ENCODE results near the gene CCDC88C.
"Not testable (repeated sequence)": the region's sequence is repeated elsewhere in the genome, so short reads cannot be mapped to it uniquely, and the experiment has no call there.

CCDC88C gene, protein sequence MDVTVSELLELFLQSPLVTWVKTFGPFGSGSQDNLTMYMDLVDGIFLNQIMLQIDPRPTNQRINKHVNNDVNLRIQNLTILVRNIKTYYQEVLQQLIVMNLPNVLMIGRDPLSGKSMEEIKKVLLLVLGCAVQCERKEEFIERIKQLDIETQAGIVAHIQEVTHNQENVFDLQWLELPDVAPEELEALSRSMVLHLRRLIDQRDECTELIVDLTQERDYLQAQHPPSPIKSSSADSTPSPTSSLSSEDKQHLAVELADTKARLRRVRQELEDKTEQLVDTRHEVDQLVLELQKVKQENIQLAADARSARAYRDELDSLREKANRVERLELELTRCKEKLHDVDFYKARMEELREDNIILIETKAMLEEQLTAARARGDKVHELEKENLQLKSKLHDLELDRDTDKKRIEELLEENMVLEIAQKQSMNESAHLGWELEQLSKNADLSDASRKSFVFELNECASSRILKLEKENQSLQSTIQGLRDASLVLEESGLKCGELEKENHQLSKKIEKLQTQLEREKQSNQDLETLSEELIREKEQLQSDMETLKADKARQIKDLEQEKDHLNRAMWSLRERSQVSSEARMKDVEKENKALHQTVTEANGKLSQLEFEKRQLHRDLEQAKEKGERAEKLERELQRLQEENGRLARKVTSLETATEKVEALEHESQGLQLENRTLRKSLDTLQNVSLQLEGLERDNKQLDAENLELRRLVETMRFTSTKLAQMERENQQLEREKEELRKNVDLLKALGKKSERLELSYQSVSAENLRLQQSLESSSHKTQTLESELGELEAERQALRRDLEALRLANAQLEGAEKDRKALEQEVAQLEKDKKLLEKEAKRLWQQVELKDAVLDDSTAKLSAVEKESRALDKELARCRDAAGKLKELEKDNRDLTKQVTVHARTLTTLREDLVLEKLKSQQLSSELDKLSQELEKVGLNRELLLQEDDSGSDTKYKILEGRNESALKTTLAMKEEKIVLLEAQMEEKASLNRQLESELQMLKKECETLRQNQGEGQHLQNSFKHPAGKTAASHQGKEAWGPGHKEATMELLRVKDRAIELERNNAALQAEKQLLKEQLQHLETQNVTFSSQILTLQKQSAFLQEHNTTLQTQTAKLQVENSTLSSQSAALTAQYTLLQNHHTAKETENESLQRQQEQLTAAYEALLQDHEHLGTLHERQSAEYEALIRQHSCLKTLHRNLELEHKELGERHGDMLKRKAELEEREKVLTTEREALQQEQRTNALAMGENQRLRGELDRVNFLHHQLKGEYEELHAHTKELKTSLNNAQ (N-terminal part only)

DNA sequence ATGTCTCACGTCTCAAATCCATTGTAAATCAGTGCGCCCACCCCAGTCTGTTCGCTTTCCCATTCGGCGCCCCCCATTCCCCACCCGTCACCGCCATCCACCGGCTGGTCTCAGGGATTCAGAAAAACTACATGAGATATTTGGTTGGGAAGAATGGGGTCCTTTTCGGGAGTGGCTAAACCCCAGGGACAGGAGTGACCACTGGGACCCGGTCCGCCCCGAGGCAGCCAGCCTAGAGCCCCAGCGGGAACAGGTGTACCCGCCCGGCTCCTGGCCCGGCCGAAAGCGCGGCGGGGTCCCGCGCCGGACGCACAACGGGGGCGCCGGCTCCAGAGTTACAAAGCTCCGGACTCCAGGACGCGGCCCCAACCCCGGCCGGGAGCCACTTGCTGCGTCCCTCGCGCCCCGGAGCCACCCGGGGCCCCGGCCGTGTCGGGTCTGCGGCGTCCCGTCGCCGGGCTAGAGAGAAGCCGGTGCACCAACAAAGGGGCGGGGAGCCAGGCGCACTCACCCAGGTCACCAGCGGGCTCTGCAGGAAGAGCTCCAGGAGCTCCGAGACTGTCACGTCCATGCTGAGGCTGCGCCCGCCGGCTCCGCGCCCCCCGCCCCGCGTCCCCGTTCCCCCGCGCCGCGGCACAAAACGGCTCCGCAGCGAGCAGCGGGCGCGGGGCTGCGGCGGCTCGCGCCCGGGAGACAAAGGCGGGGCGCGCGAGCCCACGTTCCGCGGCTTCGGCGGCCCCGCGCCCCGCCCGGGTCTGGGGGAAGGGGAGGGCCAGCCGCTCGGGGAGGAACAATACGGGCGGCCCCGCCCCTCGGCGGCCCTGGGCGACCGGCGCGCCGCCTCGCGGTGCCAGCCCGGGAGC lies at the start of gene CCDC88C:
CCDC88C (minus strand) TSS at position 701 of the 863 bp plus-strand sequence; CDS start at position 571, 130 bp downstream.
- DNase-seq, result peak; percentile 40

DNA sequence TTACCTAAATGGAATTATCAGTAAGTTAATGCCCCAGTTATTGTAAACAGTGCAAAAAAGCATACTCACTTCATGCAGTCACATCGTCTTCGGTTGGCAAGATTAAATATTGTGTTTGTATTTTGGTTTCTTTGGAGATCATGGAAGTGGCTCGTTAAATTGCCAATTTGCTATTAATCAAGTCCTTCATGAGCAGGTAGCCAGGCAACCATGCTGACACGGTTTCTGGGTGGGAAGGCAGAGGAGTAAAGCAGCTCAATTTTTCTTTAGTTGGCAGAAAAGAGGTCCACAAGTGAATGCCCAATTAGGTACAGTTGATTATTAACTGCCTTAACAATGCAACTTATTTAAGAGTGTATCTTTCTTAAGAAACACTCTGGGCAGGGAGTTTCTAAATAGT lies 48.6 kb upstream of the CCDC88C start:
- no peak for DNase-seq

DNA sequence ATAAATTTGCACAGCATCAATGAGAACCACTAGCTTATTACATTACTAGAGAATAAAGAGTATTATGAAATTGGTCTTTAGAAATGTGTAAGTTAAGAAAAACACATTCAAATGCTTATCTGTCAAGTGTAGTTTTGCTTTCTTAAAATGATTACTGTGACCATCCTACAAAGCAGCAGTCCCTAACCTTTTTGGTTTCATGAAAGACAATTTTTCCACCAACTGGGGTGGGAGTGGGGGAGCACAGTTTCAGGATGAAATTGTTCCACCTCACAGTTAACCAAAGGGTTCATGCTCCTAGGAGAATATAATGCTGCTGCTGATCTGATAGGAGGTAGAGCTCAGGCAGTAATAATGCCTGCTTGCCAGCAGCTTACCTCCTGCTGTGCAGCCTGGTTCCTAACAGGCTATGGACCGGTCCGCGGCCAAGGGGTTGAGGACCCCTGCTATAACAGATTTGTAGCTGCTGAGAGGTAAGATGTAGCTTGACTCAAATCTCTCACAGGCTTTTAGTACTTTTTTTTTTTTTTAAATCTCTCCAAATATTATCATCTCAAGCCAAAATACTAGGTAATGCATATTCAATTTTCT lies 47.1 kb upstream of the CCDC88C start:
- DNase-seq, result no peak

DNA sequence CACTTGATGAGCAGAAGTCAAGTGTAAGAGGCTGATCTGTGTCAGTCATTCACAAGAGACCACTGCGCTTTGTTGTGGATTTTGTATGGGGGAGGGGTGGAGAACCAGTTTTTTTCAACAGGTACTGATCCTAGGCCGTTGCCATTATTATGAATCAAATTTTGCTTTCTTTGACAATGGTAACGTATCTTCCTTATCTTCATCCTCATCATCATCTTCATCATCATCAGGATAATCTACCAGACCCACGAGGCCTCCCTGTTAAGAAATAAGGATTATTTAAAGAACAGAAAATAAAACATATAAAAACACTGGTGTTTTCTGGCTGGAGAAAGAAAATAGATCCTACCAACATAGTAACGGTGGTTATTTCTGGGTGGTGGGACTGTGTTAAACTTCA lies 41.0 kb upstream of the CCDC88C start:
- DNase-seq, result no peak

DNA sequence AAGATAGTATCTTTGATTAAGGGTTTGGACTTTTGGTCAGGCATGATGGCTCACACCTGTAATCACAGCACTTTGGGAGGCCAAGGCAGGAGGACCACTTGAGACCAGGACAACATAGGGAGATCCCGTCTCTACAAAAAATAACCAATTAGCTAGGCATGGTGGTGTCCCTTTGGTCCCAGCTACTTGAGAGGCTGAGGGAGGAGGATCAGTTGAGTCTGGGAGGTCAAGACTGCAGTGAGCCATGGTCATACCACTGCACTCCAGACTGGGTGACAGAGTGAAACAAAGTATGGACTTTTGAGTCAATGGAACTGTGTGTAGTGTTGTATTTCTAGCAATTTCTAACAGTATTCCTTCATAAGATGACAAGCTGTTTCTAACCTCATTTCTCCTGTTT lies 38.7 kb upstream of the CCDC88C start:
- DNase-seq, result no peak

DNA sequence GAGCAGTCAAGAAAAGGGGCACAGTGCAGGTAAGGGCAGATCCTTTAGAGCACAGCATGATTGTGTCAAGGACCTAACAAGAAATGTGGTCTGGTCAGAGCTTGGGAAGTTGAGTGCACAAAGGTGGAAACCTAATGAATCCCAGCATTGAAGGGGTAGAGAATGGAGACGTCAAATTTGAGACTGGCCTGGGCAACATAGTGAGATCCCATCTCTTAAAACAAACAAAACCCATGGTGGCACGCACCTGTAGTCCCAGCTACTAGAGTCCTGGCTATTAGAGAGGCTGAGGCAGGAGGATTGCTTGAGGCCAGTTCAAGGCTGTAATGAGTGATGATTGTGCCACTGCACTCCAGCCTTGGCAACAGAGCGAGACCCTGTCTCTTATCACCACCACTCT lies 37.0 kb upstream of the CCDC88C start:
- no peak for DNase-seq

DNA sequence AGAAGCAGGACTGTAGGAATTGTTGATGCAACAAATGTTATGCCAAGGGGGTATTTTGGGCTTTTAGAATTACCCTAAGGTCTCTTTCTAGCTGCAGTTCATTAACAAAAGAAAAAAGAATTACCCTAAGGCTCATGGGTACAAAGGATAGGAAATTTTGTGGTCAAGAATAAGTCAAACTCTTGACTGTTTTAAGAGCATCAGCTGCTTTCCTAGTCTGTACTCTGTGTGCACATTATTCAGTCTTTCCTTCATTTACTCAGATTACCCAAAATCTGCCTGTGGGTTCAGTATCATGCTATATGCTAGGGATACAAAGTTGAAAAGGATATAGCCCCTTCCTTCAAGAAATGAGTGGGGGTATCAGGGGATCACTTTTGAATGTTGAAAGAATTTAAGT lies 36.5 kb upstream of the CCDC88C start:
- no peak for DNase-seq

DNA sequence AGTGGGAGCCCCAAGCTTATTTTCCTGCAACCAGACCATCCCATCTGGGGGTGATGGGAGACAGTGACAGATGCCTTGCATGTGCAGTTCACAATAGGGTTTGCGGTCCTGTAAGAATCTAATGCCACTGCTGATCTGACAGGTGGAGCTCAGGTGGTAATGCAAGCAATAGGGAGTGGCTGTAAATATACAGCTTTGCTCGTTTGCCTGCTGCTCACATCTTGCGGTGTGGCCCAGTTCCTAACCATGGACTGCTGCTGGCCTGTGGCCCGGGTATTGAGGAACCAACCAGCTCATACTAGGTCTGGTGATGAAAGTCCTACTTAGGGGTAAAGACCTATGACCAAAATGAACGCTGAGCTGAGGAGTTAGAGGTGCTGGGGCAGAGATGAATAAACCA lies 36.1 kb upstream of the CCDC88C start:
- DNase-seq, result no peak

DNA sequence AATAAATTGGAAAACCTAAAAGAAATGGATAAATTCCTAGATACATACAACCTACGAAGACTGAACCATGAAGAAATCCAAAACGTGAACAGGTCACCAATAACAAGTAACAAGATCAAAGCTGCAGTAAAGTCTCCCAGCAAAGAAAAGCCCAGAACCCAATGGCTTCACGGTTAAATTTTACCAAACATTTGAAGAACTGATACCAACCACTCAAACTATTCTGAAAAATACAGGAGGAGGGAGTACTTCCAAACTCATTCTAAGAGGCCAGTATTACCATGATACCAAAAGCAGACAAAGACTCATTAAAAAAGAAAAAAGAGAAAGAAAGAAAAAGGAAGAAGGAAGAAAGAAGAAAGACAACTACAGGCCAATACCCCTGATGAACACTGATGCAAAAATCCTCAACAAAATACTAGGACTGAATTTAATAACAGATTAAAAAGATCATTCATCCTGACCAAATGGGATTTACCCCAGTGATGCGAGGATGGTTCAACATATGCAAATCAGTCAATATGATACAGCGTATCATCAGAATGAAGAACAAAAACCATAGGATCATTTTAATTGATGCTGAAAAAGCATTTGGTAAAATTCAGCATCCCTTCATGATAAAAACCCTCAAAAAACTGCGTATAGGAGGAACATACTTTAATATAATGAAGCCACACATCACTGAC lies 26.9 kb upstream of the CCDC88C start:
- DNase-seq, result no peak

DNA sequence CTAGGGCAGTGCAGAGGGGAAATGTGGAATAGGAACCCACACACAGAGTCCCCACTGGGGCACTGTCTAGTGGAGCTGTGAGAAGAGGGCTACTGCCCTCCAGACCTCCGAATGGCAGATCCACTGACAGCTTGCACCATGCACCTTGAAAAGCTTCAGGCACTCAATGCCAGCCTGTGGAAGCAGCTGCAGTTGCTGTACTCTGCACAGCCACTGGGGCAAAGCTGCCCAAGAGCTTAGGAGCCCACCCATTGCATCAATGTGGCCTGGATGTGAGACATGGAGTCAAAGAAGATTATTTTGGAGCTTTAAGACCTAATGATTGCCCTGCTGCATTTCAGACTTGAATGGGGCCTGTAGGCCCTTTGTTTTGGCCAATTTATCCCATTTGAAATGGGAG lies 21.7 kb upstream of the CCDC88C start:
- no peak for DNase-seq

DNA sequence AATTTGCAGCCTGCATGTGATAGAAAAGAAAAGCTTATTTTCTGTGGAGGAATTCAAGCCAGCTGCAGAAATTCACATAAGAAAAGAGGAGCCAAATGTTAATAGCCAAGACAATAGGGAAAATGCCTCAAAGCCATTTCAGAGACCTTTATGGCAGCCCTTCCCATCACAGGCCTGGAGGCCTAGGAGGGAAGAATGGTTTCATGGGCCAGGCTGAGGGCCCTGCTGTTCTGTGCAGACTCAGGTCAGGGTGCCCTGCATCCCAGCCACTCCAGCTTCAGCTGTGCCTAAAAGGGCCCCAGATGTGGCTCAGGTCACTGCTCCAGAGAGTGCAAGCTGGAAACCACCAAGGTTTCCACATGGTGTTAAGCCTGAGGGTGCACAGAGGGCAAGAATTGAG lies 21.2 kb upstream of the CCDC88C start:
- no peak for DNase-seq

DNA sequence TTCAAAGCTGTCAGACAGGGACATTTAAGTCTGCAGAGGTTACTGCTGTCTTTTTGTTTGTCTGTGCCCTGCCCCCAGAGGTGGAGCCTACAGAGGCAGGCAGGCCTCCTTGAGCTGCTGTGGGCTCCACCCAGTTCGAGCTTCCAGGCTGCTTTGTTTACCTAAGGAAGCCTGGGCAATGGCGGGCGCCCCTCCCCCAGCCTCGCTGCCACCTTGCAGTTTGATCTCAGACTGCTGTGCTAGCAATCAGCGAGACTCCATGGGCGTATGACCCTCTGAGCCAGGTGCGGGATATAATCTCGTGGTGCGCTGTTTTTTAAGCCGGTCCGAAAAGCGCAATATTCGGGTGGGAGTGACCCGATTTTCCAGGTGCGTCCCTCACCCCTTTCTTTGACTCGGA lies 18.6 kb upstream of the CCDC88C start:
- not testable (repeated sequence) for DNase-seq

DNA sequence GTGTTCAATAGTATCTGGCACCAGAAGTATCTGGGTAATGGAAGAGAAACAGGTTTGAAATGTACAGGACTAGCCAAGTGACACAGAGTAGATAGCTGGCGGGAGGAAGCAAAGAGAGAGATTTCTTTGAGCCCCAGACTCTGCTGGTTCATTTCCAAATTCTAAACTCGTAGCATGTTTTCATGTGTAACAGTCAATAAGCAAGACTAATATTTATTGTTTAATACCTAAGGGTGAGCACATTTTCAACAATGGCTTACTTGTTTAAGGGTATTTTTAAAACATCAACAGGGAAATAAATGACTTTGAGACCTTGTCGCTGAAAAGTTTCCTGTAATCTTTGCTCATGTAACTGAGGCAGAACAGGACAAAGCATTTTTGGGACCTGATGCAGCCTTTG lies 11.8 kb upstream of the CCDC88C start:
- DNase-seq, result no peak

DNA sequence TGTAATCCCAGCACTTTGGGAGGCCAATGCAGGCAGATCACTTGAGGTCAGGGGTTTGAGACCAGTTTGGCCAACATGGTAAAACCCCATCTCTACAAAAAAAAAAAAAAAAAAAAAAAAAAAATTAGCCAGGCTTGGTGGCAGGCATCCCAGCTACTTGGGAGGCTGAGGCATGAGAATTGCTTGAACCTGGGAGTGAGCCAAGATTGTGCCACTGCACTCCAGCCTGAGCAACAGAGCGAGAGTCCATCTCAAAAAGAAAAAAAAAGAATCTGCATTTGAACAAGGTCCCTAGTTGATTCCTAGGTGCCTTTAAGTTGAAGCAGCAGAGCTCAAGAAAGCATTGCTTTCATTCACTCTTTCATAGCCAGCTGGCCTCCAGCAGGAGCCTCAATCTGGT lies 11.3 kb upstream of the CCDC88C start:
- not testable (repeated sequence) for DNase-seq

DNA sequence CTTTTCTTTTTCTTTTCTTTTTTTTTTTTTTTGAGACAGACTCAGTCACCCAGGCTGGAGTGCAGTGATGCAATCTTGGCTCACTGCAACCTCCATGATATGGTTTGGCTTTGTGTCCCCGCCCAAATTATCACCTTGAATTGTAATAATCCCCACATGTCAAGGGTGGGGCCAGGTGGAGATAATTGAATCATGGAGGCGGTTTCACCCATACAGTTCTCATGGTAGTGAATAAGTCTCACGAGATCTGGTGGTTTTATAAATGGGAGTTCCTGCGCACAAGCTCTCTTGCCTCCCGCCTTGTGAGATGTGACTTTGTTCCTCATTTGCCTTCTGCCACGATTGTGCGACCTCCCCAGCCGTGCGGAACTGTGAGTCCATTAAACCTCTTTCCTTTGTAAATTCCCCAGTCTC lies 7.9 kb upstream of the CCDC88C start:
- not testable (repeated sequence) for DNase-seq

DNA sequence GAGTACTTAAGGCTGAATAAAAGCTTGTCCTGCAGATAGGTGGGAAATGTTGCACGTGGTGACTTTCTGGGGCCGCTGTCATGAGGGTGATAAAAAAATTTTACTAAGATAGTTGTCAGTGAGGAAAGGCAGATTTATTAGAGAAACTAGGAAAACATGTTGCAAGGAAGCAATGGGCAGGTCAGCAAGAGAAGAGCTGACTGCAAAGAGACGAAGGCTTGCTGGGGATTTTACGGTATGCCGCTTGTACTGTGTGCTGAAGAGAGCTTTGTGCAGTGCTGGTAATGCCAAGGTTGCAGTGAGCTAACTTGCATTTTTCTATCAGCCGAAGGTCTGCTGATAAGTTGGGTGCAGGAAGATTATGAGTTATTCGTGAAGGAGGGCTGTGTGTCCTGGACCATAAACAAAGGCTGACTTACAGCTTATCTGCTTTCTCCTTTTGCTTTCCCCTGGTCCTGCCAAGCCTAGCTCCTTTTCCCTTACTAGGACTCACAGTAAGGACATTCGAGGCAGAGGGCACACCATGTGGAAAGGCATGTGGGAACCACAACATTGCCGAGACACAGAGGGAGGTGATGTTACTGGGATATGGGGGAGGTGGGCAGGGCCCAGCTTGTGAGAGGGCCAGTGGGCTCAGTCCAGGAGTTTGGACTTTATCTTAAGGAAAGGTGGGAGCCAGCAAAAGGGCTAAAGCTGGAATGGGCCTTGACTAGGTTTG lies 7.4 kb upstream of the CCDC88C start:
- no peak for DNase-seq

DNA sequence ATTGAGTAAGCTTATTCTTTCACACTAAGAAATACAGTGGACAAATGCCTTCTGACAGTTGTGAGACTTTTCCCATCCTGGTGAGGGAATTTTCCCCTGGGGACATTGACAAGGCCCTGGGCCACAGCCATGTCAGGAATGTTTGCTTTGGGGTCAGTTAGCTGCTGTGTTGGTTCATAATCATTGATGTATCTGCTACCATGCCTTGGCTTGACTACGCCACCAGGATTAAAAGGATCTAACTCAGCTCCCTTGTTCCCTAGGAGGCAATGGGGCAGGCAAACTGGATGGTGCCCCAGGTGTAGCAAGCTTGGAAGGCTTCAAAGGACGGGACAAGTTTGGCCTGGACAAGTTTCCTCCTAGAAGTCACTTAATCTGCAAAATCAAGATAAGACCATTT lies 3.1 kb upstream of the CCDC88C start:
- DNase-seq, result no peak

DNA sequence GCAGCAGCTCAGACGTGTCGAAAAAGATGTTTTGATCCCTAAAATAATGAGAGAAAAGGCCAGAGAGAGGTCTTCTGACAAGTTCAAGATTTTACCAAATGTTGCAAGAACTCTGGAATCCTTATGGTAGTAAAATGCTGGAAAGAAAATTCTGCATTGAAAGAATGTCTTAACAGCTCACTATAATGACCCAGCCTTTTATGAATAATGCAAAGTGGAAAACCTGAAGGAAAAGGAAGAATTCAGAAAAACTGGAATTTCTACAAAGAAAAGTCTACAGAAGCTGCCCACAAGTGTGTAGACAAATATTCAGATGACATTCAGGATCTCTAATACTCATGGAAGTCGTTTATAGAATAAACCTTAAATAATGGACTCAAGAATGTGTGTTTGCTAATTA lies 1.8 kb upstream of the CCDC88C start:
- no peak for DNase-seq

DNA sequence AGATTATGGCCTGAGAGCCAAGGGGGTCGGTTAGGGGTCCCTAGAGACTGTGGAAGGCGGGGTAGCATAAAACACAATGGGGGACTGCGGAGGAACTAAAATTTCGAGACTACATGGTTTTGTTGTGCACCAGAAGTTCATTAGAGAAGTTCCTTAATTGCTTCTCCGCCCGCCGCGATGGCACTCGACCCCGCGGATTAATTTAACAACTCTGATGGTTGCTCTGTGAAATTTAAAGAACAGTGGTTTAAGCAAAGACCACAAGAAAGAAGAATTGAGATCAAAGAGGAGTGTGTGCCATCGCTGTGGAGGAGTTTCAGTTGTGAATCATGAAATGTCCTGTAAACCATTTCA lies 1.4 kb upstream of the CCDC88C start:
- DNase-seq, result no peak

DNA sequence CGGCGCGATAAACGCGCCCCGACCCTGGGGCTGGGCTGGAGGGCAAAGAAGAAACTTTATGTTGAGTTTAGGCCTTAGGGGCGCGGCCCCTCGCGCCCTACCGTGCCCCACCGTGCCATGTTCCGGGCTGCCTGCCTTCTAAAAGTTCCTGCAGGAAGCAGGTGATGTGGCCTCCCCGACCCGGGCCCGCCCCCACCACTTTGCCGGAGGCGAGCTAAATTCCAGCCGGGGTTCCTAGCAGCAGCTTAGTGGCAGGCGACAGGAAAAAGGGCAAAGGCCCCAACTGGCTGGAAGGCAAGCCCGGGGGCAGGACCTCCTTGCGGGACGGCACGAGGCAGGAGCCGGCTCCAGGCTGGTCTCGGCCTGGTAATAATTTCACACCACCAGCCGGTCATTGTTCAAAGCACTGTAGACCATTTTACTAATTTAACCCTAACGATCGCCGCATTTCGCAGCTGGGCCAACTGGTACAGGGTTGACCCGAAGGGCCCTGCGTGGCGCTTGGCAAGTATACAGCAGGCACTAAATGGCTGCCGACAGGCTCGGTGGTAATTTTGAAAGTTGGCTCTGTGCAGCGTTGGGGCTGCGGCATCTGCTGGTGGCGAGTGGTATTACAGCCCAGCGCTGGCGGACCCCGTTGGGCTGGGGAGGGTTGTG lies 895 bp upstream of the CCDC88C start:
- peak; percentile 29 for DNase-seq
